Esophagus muscularis mucosa (tissue), 4 donors: ENCODE data around the gene GPR153. TPM values are rescaled to one million over a fixed set of nuclear protein-coding genes. Genes with fewer than 3 reads are reported as not detected.
A peak's percentile ranks its signal among the peaks of the same experiment; 100 is the strongest.

Source experiments
- DNase-seq: peaks from one replicate; pipeline ENCODE4 v3.0.0-alpha.2; 2017; ENCODE audit errors: extremely low spot score
- H3K27ac ChIP-seq, 4 donors: fragments of 200-600 bp; sonication (generic); replicated peaks in 1 of 4; 1 replicate in 3 of 4; 2 replicates in 1 of 4; pipeline ENCODE4 v1.5.1; 2016 to 2019; ENCODE audit warnings: mild to moderate bottlenecking in 1 of 4
- H3K27me3 ChIP-seq, 4 donors: fragments of 200-600 bp; sonication (generic); one replicate each; pipeline versions ENCODE4 v1.5.1 to v1.6.0; 2016 to 2019
- H3K36me3 ChIP-seq, 4 donors: fragments of 200-600 bp; sonication (generic); one replicate each; pipeline ENCODE4 v1.5.1; 2016 to 2019
- H3K4me1 ChIP-seq, 4 donors: fragments of 200-600 bp; sonication (generic); one replicate each; pipeline ENCODE4 v1.5.1; 2016 to 2019
- H3K4me3 ChIP-seq, 4 donors: fragments of 200-600 bp; sonication (generic); 1 replicate in 2 of 4; 2 replicates in 2 of 4; pipeline ENCODE4 v1.5.1; 2016 to 2019; ENCODE audit warnings: mild to moderate bottlenecking in 4 of 4, moderate library complexity in 1 of 4
- H3K9me3 ChIP-seq, 4 donors: fragments of 200-600 bp; sonication (generic); 1 replicate in 3 of 4; 2 replicates in 1 of 4; pipeline ENCODE4 v1.5.1; 2016 to 2019
- EP300 ChIP-seq: sonication (generic); formaldehyde crosslinking; IDR thresholded peaks from one replicate; pipeline ENCODE4 v1.6.1; 2017; ENCODE audit warnings: antibody characterized with exemption
- POLR2A ChIP-seq: fragments of 450-650 bp; IDR thresholded peaks from one replicate; pipeline ENCODE4 v1.6.1; 2017; ENCODE audit warnings: antibody characterized with exemption, moderate library complexity, mild to moderate bottlenecking, low read depth
- POLR2AphosphoS5 ChIP-seq, 2 donors: sonication (generic); formaldehyde crosslinking; IDR thresholded peaks; one replicate each; pipeline ENCODE4 v1.6.1; 2017; ENCODE audit warnings: antibody characterized with exemption in 2 of 2
- WGBS: methylation state at CpG from one replicate; pipeline ENCODE4 v1.1.5; 2018; 5-methylcytosine and 5-hydroxymethylcytosine counted together
- intact Hi-C: fragments of 100-400 bp; cut with DNase I; formaldehyde crosslinking; loops from one replicate; pipeline ENCODE4 v1.15.1; 2023
- total RNA-seq, 4 donors: library from RNA; depleted of rRNA; stranded (reverse); fragments of >200 nt; gene quantifications; one replicate each; pipeline versions ENCODE4 v1.1.0 to v1.2.1, GENCODE V29; 2016
- TF ChIP-seq, protein P1 (sequence below), 3 experiments: fragments of 200-600 bp in 2 of 3; fragments of 450-650 bp in 1 of 3; sonication (generic) in 2 of 3; IDR thresholded peaks; one replicate each; pipeline ENCODE4 v1.5.1; 2017 to 2019; ENCODE audit warnings: antibody characterized with exemption in 3 of 3, mild to moderate bottlenecking in 2 of 3, moderate library complexity in 1 of 3

GPR153 gene
- total RNA-seq, 4 donors from 2014 or later: 5.5 to 11.0 (median 9.3) TPM

DNA sequence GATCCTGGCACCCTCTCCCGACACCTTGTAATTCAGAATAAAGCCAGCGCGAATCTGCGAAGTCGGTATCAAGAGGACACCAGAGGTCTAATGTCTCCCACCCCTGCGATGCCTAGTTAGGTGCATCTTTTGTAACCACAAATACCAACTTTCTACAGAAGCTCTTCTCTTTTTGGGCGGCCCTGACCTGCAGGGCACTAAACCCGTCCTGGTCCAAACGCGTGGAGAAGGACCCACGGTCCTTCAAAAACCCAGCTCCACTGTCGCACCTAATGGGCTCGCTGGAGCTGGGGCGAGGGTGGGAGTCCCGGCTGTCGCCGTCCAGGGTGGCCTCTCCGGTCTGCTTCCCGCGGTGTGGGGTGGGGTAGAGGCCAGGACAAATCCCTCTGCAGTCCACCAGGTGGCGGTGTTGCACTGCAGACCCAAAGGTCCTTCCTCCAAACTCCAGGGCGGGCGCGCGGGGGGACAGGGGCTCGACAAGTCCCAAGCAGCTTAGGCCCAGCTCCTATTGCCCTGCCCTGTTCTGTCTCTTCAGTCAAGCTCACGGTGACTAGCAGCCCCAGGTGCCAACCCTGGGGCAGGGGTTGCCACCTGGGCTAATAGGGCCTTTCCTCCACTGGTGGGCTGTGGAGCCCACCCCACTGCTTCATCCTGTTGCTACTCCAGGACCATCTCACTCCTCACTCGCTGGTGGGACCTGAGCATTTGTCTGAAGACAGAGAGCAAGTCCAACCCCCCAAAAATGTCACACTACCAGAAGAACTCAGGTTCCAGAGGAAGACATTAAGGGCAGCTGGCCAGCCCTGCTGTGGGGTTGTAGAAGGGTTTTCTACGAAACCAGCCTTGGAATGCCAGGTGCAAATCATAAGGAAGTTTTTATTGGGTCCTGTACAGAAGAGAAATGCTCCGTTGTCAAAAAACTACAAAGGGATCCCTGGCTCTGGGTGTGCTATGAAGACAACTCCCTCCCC lies 14.1 kb downstream of the GPR153 start:
- intact Hi-C loops: loop anchor here (2.0 kb wide), 2 partner anchors 96 to 158 kb away; no protein-coding TSS in a partner anchor
- TF ChIP-seq, protein P1, sequence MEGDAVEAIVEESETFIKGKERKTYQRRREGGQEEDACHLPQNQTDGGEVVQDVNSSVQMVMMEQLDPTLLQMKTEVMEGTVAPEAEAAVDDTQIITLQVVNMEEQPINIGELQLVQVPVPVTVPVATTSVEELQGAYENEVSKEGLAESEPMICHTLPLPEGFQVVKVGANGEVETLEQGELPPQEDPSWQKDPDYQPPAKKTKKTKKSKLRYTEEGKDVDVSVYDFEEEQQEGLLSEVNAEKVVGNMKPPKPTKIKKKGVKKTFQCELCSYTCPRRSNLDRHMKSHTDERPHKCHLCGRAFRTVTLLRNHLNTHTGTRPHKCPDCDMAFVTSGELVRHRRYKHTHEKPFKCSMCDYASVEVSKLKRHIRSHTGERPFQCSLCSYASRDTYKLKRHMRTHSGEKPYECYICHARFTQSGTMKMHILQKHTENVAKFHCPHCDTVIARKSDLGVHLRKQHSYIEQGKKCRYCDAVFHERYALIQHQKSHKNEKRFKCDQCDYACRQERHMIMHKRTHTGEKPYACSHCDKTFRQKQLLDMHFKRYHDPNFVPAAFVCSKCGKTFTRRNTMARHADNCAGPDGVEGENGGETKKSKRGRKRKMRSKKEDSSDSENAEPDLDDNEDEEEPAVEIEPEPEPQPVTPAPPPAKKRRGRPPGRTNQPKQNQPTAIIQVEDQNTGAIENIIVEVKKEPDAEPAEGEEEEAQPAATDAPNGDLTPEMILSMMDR (IDR thresholded peaks at IDR 0.05): peak in 2 of 3 experiments; percentile 93 to 97
- no peak for TF ChIP-seq EP300
- Histone ChIP-seq H3K36me3 (no peaks in the 10 kb centered on the region), H3K27ac (no peak overlapping the region), H3K4me3 (no peak overlapping the region), H3K4me1 (peaks cover 25 to 58% (median 42%) of the 10 kb centered on the region in 4 donors), H3K27me3 (peaks cover 20 to 100% (median 57%) of the 10 kb centered on the region in 4 donors), H3K9me3 (no peaks in the 10 kb centered on the region)
- no peak for DNase-seq
- WGBS: 12% methylated on average over 23 of the region's 30 CpGs

DNA sequence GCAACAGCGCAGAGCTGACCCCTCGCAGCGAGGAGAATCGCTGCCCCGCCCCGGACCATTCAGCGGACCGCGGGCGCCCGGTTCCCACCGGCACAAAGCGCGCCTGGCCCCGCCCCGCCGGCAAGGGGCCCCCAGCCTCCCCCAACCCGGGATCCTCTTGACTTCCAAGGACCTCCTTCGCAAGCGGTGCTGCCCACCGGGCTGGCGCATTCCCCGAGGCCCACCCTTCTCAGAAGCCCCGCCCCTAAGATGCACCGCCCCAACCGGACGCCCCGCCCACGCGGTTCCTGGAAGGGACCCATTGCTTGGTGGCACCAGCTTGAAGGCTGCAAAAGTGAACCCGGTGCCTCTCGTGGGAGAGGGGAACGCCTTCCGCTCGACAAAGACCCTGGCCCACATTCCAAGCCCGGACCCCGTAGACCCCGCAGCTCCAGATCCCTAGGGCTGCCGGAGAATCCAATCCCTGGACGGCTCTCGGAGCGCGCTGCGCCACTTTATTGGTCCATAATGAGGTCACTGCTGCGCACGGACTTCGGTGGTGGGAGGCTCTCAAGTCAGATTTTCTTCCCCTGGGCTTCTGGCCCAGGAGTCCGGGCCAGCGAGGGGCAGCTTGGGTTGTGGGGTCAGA lies 14.9 kb downstream of the GPR153 start:
- H3K9me3 ChIP-seq: no peaks in the 10 kb centered on the region
- peaks cover 30 to 65% (median 47%) of the 10 kb centered on the region in 4 donors for H3K4me1 ChIP-seq
- H3K36me3 ChIP-seq: no peaks in the 10 kb centered on the region
- no peak for DNase-seq
- peaks cover 26 to 100% (median 65%) of the 10 kb centered on the region in 4 donors for H3K27me3 ChIP-seq
- TF ChIP-seq, protein P1 (IDR thresholded peaks at IDR 0.05): no peak
- TF ChIP-seq EP300 (no peak), POLR2AphosphoS5 (IDR thresholded peaks at IDR 0.05) (no peak), POLR2A (no peak)
- no CpG with 5 or more reads among the region's 49 CpGs for WGBS
- intact Hi-C loops: loop anchor here (2.0 kb wide), 4 partner anchors 39 to 193 kb away; partner anchors contain the start of gene RNF207
- H3K27ac ChIP-seq: no peak overlapping the region
- H3K4me3 ChIP-seq: peak overlapping the region in 1 of 4 donors; percentile 5

DNA sequence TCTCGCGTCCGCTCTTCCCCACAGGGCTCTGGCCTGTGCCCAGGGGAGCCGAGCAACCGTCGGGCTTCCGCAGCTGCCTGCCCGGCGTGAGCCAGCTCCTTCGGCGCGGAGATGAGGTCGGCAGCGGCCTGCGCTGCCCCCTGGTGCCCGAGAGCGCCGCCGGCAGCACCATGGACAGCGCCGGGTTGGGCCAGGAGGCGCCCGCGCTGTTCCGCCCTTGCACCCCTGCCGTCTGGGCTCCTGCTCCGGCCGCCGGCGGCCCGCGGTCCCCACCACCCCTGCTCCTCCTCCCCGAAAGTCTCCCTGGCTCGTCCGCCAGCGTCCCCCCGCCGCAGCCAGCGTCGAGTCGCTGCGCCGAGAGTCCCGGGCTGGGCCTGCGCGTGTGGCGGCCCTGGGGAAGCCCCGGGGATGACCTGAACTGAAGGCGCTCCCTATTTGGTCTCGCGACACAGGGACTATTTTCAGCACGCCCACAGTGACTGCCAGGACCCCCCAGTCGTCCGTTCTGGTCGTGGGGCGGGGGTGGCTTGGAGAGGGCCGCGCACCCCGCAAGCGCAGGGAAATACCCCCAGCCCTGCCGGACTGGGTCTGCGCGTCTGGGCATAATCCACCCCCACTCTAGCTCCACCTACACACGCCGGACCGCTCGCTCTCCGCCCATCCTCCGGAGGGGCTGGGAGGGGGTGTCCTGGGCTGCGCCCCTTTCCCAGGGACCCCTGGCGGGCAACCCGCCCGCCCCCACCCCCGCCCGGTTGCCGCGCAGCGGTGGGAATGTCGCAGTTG lies 15.6 kb downstream of the GPR153 start:
- no peaks in the 10 kb centered on the region for H3K36me3 ChIP-seq
- H3K27ac ChIP-seq: no peak overlapping the region
- intact Hi-C loops: loop anchor here (2.0 kb wide), 2 partner anchors 38 to 192 kb away; partner anchors contain the start of gene RNF207
- peaks cover 26 to 100% (median 68%) of the 10 kb centered on the region in 4 donors for H3K27me3 ChIP-seq
- peaks cover 30 to 65% (median 47%) of the 10 kb centered on the region in 4 donors for H3K4me1 ChIP-seq
- DNase-seq: no peak
- H3K4me3 ChIP-seq: peak overlapping the region in 1 of 4 donors; percentile 5
- H3K9me3 ChIP-seq: no peaks in the 10 kb centered on the region
- TF ChIP-seq POLR2AphosphoS5 (IDR thresholded peaks at IDR 0.05) (peak in 1 of 2 donors; percentile 43), POLR2A (no peak), EP300 (no peak)
- TF ChIP-seq, protein P1 (IDR thresholded peaks at IDR 0.05): peak; percentile 83 to 88 (median 84)
- 1% methylated on average over 14 of the region's 79 CpGs for WGBS

DNA sequence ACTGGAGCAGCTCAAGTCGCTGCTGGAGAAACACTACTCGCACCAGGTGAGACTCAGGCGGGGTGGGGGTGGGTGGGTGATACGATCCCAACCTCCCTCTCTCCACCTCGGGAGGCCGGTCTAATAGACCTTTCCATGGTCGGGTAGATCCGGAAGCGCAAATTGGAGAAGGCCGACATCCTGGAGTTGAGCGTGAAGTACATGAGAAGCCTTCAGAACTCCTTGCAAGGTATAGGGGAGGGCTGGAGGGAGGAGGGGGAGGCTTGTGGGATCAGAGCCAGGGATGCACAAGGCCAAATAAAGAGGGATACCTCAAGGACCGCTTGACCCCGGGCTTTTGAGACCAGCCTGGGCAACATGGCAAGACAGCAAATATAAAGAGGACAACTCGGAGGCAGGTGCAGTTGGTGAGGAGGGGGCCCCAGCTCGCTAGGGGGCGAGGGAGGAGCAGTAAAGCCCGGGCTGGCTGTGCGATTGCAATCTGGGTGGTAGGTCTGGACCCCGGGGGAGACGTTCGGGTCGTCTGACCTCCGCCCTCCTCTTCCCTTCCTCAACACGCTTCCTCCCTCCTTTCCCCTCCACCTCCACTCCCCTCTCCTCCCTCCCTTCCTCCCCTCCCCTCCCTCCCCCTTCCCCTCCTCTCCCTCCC lies 16.4 kb downstream of the GPR153 start:
- Histone ChIP-seq H3K9me3 (no peaks in the 10 kb centered on the region), H3K4me1 (peaks cover 26 to 57% (median 46%) of the 10 kb centered on the region in 4 donors)

More for the DNA sequence above, 16.4 kb downstream of the GPR153 start:
- no peak overlapping the region for H3K4me3 ChIP-seq
- no peak overlapping the region for H3K27ac ChIP-seq
- H3K27me3 ChIP-seq: peaks cover 26 to 99% (median 69%) of the 10 kb centered on the region in 4 donors
- TF ChIP-seq POLR2AphosphoS5 (IDR thresholded peaks at IDR 0.05) (no peak), EP300 (no peak), POLR2A (no peak)
- TF ChIP-seq, protein P1 (IDR thresholded peaks at IDR 0.05): no peak
- H3K36me3 ChIP-seq: no peaks in the 10 kb centered on the region
- intact Hi-C loops: loop anchor here (2.0 kb wide), 2 partner anchors 38 to 192 kb away; partner anchors contain the start of gene RNF207
- DNase-seq: no peak
- 3% methylated on average over 21 of the region's 24 CpGs for WGBS
